Ovary (tissue), 3 donors: ENCODE results near the gene AMTN.

Experiments used
- EP300 ChIP-seq: sonication (generic); formaldehyde crosslinking; IDR thresholded peaks from one replicate; pipeline ENCODE4 v1.6.1; 2017; ENCODE audit warnings: antibody characterized with exemption
- TF ChIP-seq, protein P1 (sequence below), 3 donors: fragments of 450-650 bp in 2 of 3; fragments of 200-600 bp in 1 of 3; IDR thresholded peaks; one replicate each; pipeline versions ENCODE4 v1.5.1 to v1.8.0; 2016 to 2022; ENCODE audit warnings: antibody characterized with exemption in 3 of 3, mild to moderate bottlenecking in 1 of 3
- donor health status: DM: no; HTN: no; CAD: no.

DNA sequence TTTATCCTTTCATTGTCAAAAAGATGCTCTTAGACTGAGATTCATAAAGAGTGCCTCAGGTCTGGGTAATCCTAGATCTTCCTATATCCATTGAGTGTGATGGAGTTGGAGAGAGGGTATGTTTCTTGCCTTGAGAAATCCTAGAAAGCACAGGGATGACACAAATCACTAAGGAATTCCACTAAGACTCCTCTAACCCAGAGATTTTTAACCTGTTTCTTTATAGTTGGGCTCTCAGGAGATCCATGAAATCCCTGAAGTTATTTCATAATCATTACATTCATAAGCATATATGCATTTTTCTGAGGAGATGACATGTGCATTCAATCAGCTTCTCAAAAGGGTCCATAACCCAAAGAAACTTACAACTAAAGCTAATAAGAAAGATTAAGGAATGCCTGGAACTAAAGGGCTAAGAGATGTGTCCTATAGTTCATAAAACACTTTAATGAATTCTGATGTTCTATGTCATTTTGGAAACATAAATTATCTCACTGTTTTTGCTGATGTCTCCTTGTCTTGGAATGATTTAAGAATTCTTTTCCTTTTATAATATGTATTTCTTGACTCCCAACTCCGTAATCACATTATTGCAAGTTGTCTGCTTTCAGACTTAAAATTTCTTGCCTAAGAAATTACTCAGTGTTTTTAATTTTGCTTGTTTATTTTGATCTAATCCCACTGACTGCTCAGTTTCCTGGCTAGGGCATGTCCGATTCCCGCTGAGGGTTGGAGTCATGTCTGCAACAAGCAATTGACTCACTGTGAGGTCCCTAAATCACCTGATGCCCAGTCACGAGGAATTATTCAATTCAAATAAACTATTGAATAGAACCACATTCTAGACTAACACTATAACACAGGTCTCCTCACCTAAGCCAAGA lies 2.8 kb upstream of the AMTN start:
- TF ChIP-seq, protein P1, sequence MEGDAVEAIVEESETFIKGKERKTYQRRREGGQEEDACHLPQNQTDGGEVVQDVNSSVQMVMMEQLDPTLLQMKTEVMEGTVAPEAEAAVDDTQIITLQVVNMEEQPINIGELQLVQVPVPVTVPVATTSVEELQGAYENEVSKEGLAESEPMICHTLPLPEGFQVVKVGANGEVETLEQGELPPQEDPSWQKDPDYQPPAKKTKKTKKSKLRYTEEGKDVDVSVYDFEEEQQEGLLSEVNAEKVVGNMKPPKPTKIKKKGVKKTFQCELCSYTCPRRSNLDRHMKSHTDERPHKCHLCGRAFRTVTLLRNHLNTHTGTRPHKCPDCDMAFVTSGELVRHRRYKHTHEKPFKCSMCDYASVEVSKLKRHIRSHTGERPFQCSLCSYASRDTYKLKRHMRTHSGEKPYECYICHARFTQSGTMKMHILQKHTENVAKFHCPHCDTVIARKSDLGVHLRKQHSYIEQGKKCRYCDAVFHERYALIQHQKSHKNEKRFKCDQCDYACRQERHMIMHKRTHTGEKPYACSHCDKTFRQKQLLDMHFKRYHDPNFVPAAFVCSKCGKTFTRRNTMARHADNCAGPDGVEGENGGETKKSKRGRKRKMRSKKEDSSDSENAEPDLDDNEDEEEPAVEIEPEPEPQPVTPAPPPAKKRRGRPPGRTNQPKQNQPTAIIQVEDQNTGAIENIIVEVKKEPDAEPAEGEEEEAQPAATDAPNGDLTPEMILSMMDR (IDR thresholded peaks at IDR 0.05): no peak
- no peak for TF ChIP-seq EP300
